ENCODE results near the gene OSR1.

GRCh38 chr2:19369341-19369955 lies 11.0 kb upstream of the OSR1 start:
- TF ChIP-seq, protein P1, sequence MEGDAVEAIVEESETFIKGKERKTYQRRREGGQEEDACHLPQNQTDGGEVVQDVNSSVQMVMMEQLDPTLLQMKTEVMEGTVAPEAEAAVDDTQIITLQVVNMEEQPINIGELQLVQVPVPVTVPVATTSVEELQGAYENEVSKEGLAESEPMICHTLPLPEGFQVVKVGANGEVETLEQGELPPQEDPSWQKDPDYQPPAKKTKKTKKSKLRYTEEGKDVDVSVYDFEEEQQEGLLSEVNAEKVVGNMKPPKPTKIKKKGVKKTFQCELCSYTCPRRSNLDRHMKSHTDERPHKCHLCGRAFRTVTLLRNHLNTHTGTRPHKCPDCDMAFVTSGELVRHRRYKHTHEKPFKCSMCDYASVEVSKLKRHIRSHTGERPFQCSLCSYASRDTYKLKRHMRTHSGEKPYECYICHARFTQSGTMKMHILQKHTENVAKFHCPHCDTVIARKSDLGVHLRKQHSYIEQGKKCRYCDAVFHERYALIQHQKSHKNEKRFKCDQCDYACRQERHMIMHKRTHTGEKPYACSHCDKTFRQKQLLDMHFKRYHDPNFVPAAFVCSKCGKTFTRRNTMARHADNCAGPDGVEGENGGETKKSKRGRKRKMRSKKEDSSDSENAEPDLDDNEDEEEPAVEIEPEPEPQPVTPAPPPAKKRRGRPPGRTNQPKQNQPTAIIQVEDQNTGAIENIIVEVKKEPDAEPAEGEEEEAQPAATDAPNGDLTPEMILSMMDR (conservative IDR thresholded peaks at IDR 0.05; ENCODE audit: low read depth in 2 of 2), result peak; percentile 62 to 82
- TF ChIP-seq EZH2 (IDR thresholded peaks at IDR 0.05; ENCODE audit: low read depth, unreplicated experiment), result no peak
- TF ChIP-seq, protein P2, sequence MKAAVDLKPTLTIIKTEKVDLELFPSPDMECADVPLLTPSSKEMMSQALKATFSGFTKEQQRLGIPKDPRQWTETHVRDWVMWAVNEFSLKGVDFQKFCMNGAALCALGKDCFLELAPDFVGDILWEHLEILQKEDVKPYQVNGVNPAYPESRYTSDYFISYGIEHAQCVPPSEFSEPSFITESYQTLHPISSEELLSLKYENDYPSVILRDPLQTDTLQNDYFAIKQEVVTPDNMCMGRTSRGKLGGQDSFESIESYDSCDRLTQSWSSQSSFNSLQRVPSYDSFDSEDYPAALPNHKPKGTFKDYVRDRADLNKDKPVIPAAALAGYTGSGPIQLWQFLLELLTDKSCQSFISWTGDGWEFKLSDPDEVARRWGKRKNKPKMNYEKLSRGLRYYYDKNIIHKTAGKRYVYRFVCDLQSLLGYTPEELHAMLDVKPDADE (IDR thresholded peaks at IDR 0.05), result no peak
- no peak for TF ChIP-seq CREB1 (CRISPR knock-in tag; IDR thresholded peaks at IDR 0.05; ENCODE audit: low read depth)

All from GM23338 (cell line).